Prostate gland (tissue), 2 donors: ENCODE results near the gene AKAP13.

Source experiments
- POLR2AphosphoS5 ChIP-seq: sonication (generic); formaldehyde crosslinking; IDR thresholded peaks from one replicate; pipeline ENCODE4 v1.6.1; 2017; ENCODE audit warnings: antibody characterized with exemption
- TF ChIP-seq, protein P1 (sequence below), 4 experiments: fragments of 200-600 bp in 2 of 4; fragments of 450-650 bp in 2 of 4; sonication (generic) in 2 of 4; IDR thresholded peaks; 1 replicate in 3 of 4; 2 replicates in 1 of 4; pipeline ENCODE4 v1.5.1; 2016 to 2019; ENCODE audit warnings: antibody characterized with exemption in 4 of 4, mild to moderate bottlenecking in 2 of 4, moderate library complexity in 2 of 4

DNA sequence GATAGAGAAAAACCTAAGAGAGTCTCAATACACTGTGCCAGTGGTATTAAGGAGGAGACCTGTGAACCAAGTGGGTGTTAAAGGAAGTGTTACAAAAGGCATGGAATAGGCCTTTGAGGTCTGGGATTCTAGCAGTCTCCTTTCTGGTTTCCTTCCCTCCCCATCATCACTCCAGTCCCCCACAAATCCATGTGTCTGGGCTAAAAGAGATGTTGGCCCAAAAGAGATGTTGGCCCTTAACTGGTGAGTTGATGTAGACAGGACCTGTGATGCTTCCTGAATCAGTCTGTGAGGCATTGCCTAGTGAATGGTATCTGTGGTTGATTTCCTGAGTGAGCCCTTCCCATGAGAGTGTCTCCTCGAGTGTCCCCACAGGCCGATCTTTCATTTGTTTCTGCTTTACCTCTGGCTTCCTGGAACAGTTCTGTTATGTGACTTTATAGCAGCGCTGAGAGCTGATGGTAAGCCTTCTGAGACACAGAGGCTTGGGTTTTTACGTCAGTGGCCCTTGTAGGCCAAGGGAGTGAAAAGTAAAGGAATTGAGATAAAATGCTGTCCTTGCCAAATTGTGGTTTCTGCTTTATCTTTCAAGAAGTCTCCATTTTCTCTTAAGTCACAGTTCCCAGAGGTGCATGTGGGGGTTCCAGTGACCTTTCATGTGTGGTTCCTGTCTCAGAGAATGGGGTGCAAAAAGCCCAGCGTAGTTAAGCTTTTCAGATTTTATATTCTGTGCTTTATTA is 326.5 kb downstream of the AKAP13 start:
- TF ChIP-seq, protein P1, sequence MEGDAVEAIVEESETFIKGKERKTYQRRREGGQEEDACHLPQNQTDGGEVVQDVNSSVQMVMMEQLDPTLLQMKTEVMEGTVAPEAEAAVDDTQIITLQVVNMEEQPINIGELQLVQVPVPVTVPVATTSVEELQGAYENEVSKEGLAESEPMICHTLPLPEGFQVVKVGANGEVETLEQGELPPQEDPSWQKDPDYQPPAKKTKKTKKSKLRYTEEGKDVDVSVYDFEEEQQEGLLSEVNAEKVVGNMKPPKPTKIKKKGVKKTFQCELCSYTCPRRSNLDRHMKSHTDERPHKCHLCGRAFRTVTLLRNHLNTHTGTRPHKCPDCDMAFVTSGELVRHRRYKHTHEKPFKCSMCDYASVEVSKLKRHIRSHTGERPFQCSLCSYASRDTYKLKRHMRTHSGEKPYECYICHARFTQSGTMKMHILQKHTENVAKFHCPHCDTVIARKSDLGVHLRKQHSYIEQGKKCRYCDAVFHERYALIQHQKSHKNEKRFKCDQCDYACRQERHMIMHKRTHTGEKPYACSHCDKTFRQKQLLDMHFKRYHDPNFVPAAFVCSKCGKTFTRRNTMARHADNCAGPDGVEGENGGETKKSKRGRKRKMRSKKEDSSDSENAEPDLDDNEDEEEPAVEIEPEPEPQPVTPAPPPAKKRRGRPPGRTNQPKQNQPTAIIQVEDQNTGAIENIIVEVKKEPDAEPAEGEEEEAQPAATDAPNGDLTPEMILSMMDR (IDR thresholded peaks at IDR 0.05), result no peak
- no peak for TF ChIP-seq POLR2AphosphoS5
